ENCODE data around the gene RASA4B. TPM values are rescaled to one million over a fixed set of nuclear protein-coding genes. Genes with fewer than 3 reads are reported as not detected.
"Not testable (repeated sequence)": the region's sequence is repeated elsewhere in the genome, so short reads cannot be mapped to it uniquely, and the experiment has no call there.

RASA4B gene
- total RNA-seq, 8 experiments from 2014 or later = 1.6 to 12.4 (median 5.5) TPM

- H3K4me1 ChIP-seq (replicated peaks in 1 of 2); in situ Hi-C loops (cut with MboI; ENCODE audit: low pct_unique_long_range_greater_than_20kb in 2 of 9, low sequenced_read_pairs in 9 of 9, unreplicated experiment in 9 of 9); H3K4me3 ChIP-seq; ATAC-seq (replicated peaks in 6 of 8); H3K27ac ChIP-seq: not testable (repeated sequence)
- WGBS, 10 experiments = no CpG with 5 or more reads among the region's 16 CpGs
Observed at GRCh38 chr7:102498321-102498720, 19.3 kb downstream of the RASA4B start.

- H3K27ac ChIP-seq; in situ Hi-C loops (cut with MboI; ENCODE audit: low pct_unique_long_range_greater_than_20kb in 2 of 9, low sequenced_read_pairs in 9 of 9, unreplicated experiment in 9 of 9); H3K4me1 ChIP-seq (replicated peaks in 1 of 2); H3K4me3 ChIP-seq; ATAC-seq (replicated peaks in 6 of 8): not testable (repeated sequence)
- WGBS, 10 experiments = no CpG with 5 or more reads among the region's 5 CpGs
Observed at GRCh38 chr7:102497308-102497707, 20.3 kb downstream of the RASA4B start.

- H3K4me1 ChIP-seq (replicated peaks in 1 of 2); H3K4me3 ChIP-seq; in situ Hi-C loops (cut with MboI; ENCODE audit: low pct_unique_long_range_greater_than_20kb in 2 of 9, low sequenced_read_pairs in 9 of 9, unreplicated experiment in 9 of 9); ATAC-seq (replicated peaks in 6 of 8); H3K27ac ChIP-seq: not testable (repeated sequence)
- no CpG with 5 or more reads among the region's 10 CpGs for WGBS, 10 experiments
Observed at GRCh38 chr7:102496861-102497260, 20.7 kb downstream of the RASA4B start.

GRCh38 chr7:102494473-102495149 lies 23.0 kb downstream of the RASA4B start:
- H3K27ac ChIP-seq; in situ Hi-C loops (cut with MboI; ENCODE audit: low pct_unique_long_range_greater_than_20kb in 2 of 9, low sequenced_read_pairs in 9 of 9, unreplicated experiment in 9 of 9); H3K4me3 ChIP-seq; H3K4me1 ChIP-seq (replicated peaks in 1 of 2): not testable (repeated sequence)
- WGBS, 10 experiments = no CpG with 5 or more reads among the region's 67 CpGs
- ATAC-seq (replicated peaks in 6 of 8) = peak; percentile 3 to 60 (median 51)

- ATAC-seq (replicated peaks in 6 of 8); H3K27ac ChIP-seq; H3K4me1 ChIP-seq (replicated peaks in 1 of 2); H3K4me3 ChIP-seq; in situ Hi-C loops (cut with MboI; ENCODE audit: low pct_unique_long_range_greater_than_20kb in 2 of 9, low sequenced_read_pairs in 9 of 9, unreplicated experiment in 9 of 9): not testable (repeated sequence)
- WGBS, 10 experiments = no CpG with 5 or more reads among the region's 15 CpGs
Observed at GRCh38 chr7:102494026-102494425, 23.6 kb downstream of the RASA4B start.

GRCh38 chr7:102493220-102493935 lies 24.2 kb downstream of the RASA4B start:
- H3K4me3 ChIP-seq; H3K27ac ChIP-seq; in situ Hi-C loops (cut with MboI; ENCODE audit: low pct_unique_long_range_greater_than_20kb in 2 of 9, low sequenced_read_pairs in 9 of 9, unreplicated experiment in 9 of 9); H3K4me1 ChIP-seq (replicated peaks in 1 of 2): not testable (repeated sequence)
- no CpG with 5 or more reads among the region's 33 CpGs for WGBS, 10 experiments
- ATAC-seq (replicated peaks in 6 of 8) = peak; percentile 80 to 90 (median 88)

- ATAC-seq (replicated peaks in 6 of 8) = peak; percentile 2 to 91 (median 46)
- WGBS, 10 experiments = no CpG with 5 or more reads among the region's 12 CpGs
- in situ Hi-C loops (cut with MboI; ENCODE audit: low pct_unique_long_range_greater_than_20kb in 2 of 9, low sequenced_read_pairs in 9 of 9, unreplicated experiment in 9 of 9); H3K4me1 ChIP-seq (replicated peaks in 1 of 2); H3K27ac ChIP-seq; H3K4me3 ChIP-seq: not testable (repeated sequence)
Observed at GRCh38 chr7:102490529-102491075, 27.0 kb downstream of the RASA4B start.

- in situ Hi-C loops (cut with MboI; ENCODE audit: low pct_unique_long_range_greater_than_20kb in 2 of 9, low sequenced_read_pairs in 9 of 9, unreplicated experiment in 9 of 9); H3K4me3 ChIP-seq; H3K4me1 ChIP-seq (replicated peaks in 1 of 2); H3K27ac ChIP-seq: not testable (repeated sequence)
- WGBS, 10 experiments = no CpG with 5 or more reads among the region's 5 CpGs
- ATAC-seq (replicated peaks in 6 of 8) = peak in 3 of 8 experiments; percentile 51 to 95 (median 88)
Observed at GRCh38 chr7:102484317-102484716, 33.3 kb downstream of the RASA4B start.

GRCh38 chr7:102481962-102482361 lies 35.6 kb downstream of the RASA4B start:
- H3K4me1 ChIP-seq (replicated peaks in 1 of 2); H3K4me3 ChIP-seq; in situ Hi-C loops (cut with MboI; ENCODE audit: low pct_unique_long_range_greater_than_20kb in 2 of 9, low sequenced_read_pairs in 9 of 9, unreplicated experiment in 9 of 9); ATAC-seq (replicated peaks in 6 of 8); H3K27ac ChIP-seq: not testable (repeated sequence)
- WGBS, 10 experiments = no CpG with 5 or more reads among the region's 10 CpGs

- H3K4me1 ChIP-seq (replicated peaks in 1 of 2); in situ Hi-C loops (cut with MboI; ENCODE audit: low pct_unique_long_range_greater_than_20kb in 2 of 9, low sequenced_read_pairs in 9 of 9, unreplicated experiment in 9 of 9); H3K4me3 ChIP-seq; H3K27ac ChIP-seq: not testable (repeated sequence)
- peak in 1 of 8 experiments; percentile 1 for ATAC-seq (replicated peaks in 6 of 8)
- no CpG with 5 or more reads among the region's 11 CpGs for WGBS, 10 experiments
Observed at GRCh38 chr7:102479982-102480637, 37.5 kb downstream of the RASA4B start.

GRCh38 chr7:102479209-102479584 lies 38.4 kb downstream of the RASA4B start:
- H3K27ac ChIP-seq; H3K4me3 ChIP-seq; in situ Hi-C loops (cut with MboI; ENCODE audit: low pct_unique_long_range_greater_than_20kb in 2 of 9, low sequenced_read_pairs in 9 of 9, unreplicated experiment in 9 of 9); H3K4me1 ChIP-seq (replicated peaks in 1 of 2): not testable (repeated sequence)
- ATAC-seq (replicated peaks in 6 of 8) = peak in 6 of 8 experiments; percentile 40 to 67 (median 58)
- no CpG with 5 or more reads among the region's 10 CpGs for WGBS, 10 experiments

GRCh38 chr7:102478314-102479208 lies 39.0 kb downstream of the RASA4B start, which contains the start of gene POLR2J:
Gene POLR2J (minus strand): TSS chr7:102478922. CDS start chr7:102478860, 62 bp downstream.
- WGBS, 10 experiments = no CpG with 5 or more reads among the region's 72 CpGs
- H3K4me3 ChIP-seq = peak within 1 kb of the TSS; percentile 34 to 73 (median 65)
- H3K4me1 ChIP-seq (replicated peaks in 1 of 2); in situ Hi-C loops (cut with MboI; ENCODE audit: low pct_unique_long_range_greater_than_20kb in 2 of 9, low sequenced_read_pairs in 9 of 9, unreplicated experiment in 9 of 9): not testable (repeated sequence)
- ATAC-seq (replicated peaks in 6 of 8) = peak; percentile 88 to 95 (median 92)
- H3K27ac ChIP-seq = peak within 1 kb of the TSS in 1 of 2 donors; percentile 81

Data from motor neuron (in vitro differentiated cells).